ENCODE measurements around the gene REXO2. TPM values are rescaled to one million over a fixed set of nuclear protein-coding genes. Genes with fewer than 3 reads are reported as not detected.

REXO2 gene
- total RNA-seq, 1 donor from 2014 or later = 82.0 TPM

GRCh38 chr11:114396916-114397315, 42.4 kb upstream of the REXO2 start:
- Histone ChIP-seq H3F3A (ENCODE audit: low read depth) (peaks cover 17% of the 10 kb centered on the region), H3K9ac (no peak overlapping the region), H4K20me1 (ENCODE audit: low read depth) (no peaks in the 10 kb centered on the region), H3K27me3 (no peaks in the 10 kb centered on the region), H3K79me2 (ENCODE audit: low read depth) (peaks cover 30% of the 10 kb centered on the region), H3K36me3 (no peaks in the 10 kb centered on the region), H3K4me2 (no peak overlapping the region), H3K9me3 (ENCODE audit: low read depth) (no peaks in the 10 kb centered on the region), H2AFZ (replicated peaks) (no peak overlapping the region), H3K4me1 (peaks cover 14% of the 10 kb centered on the region), H3K4me3 (no peak overlapping the region), H3K27ac (no peak overlapping the region)
- H3K36me3 Mint-ChIP-seq = no peaks in the 10 kb centered on the region
- H3K4me3 Mint-ChIP-seq = no peak overlapping the region
- no peaks in the 10 kb centered on the region for H3K27me3 Mint-ChIP-seq (ENCODE audit: insufficient read depth, low read depth)
- no peak for DNase-seq (ENCODE audit: low spot score)
- no peak overlapping the region for H3K27ac Mint-ChIP-seq
- no peaks in the 10 kb centered on the region for H3K9me3 Mint-ChIP-seq
- TF ChIP-seq EZH2 (IDR thresholded peaks at IDR 0.05) (no peak), CTCF (IDR thresholded peaks at IDR 0.05) (no peak), EZH2phosphoT487 (IDR thresholded peaks at IDR 0.05) (no peak)
- H3K4me1 Mint-ChIP-seq = peaks cover 15% of the 10 kb centered on the region

- no peak overlapping the region for H3K27ac ChIP-seq
- peaks cover 17% of the 10 kb centered on the region for H3K4me1 Mint-ChIP-seq
Observed at GRCh38 chr11:114397349-114397982, 41.8 kb upstream of the REXO2 start.

GRCh38 chr11:114398303-114398920, 40.9 kb upstream of the REXO2 start:
- Mint-ChIP-seq H3K27me3 (ENCODE audit: insufficient read depth, low read depth) (no peaks in the 10 kb centered on the region), H3K4me1 (peaks cover 20% of the 10 kb centered on the region), H3K27ac (no peak overlapping the region), H3K36me3 (peaks cover 5% of the 10 kb centered on the region), H3K4me3 (peak overlapping the region; percentile 33), H3K9me3 (no peaks in the 10 kb centered on the region)
- no peak overlapping the region for H3K27ac ChIP-seq
- no peak overlapping the region for H3K9ac ChIP-seq
- no peaks in the 10 kb centered on the region for H3K36me3 ChIP-seq
- H3K4me2 ChIP-seq = peak overlapping the region; percentile 97
- H3K9me3 ChIP-seq (ENCODE audit: low read depth) = no peaks in the 10 kb centered on the region
- H3K79me2 ChIP-seq (ENCODE audit: low read depth) = peaks cover 45% of the 10 kb centered on the region
- no peaks in the 10 kb centered on the region for H4K20me1 ChIP-seq (ENCODE audit: low read depth)
- H2AFZ ChIP-seq (replicated peaks) = no peak overlapping the region
- DNase-seq (ENCODE audit: low spot score) = no peak
- no peaks in the 10 kb centered on the region for H3K27me3 ChIP-seq
- TF ChIP-seq EZH2 (IDR thresholded peaks at IDR 0.05) (no peak), EZH2phosphoT487 (IDR thresholded peaks at IDR 0.05) (no peak), CTCF (IDR thresholded peaks at IDR 0.05) (no peak)
- no peak overlapping the region for H3K4me3 ChIP-seq
- H3F3A ChIP-seq (ENCODE audit: low read depth) = peaks cover 17% of the 10 kb centered on the region
- peaks cover 14% of the 10 kb centered on the region for H3K4me1 ChIP-seq

More at GRCh38 chr11:114397349-114397982, 41.8 kb upstream of the REXO2 start:
- Histone ChIP-seq H3F3A (ENCODE audit: low read depth) (peaks cover 17% of the 10 kb centered on the region), H3K79me2 (ENCODE audit: low read depth) (peaks cover 36% of the 10 kb centered on the region), H3K27me3 (no peaks in the 10 kb centered on the region), H2AFZ (replicated peaks) (no peak overlapping the region), H3K4me1 (peaks cover 14% of the 10 kb centered on the region), H3K4me2 (no peak overlapping the region), H3K4me3 (no peak overlapping the region), H4K20me1 (ENCODE audit: low read depth) (no peaks in the 10 kb centered on the region), H3K9ac (no peak overlapping the region), H3K36me3 (no peaks in the 10 kb centered on the region), H3K9me3 (ENCODE audit: low read depth) (no peaks in the 10 kb centered on the region)
- no peak overlapping the region for H3K4me3 Mint-ChIP-seq
- no peaks in the 10 kb centered on the region for H3K9me3 Mint-ChIP-seq
- H3K27me3 Mint-ChIP-seq (ENCODE audit: insufficient read depth, low read depth) = no peaks in the 10 kb centered on the region
- H3K36me3 Mint-ChIP-seq = peaks cover 2% of the 10 kb centered on the region
- DNase-seq (ENCODE audit: low spot score) = no peak
- H3K27ac Mint-ChIP-seq = no peak overlapping the region
- TF ChIP-seq EZH2 (IDR thresholded peaks at IDR 0.05) = no peak
- TF ChIP-seq EZH2phosphoT487 (IDR thresholded peaks at IDR 0.05) = no peak
- TF ChIP-seq CTCF (IDR thresholded peaks at IDR 0.05) = no peak
